ENCODE data around the gene SERP2. TPM values are rescaled to one million over a fixed set of nuclear protein-coding genes. Genes with fewer than 3 reads are reported as not detected.

SERP2 gene
- total RNA-seq, 1 donor from 2014 or later = 1.8 TPM

- no peak overlapping the region for H3K4me3 Mint-ChIP-seq (ENCODE audit: unreplicated experiment)
- no peaks in the 10 kb centered on the region for H3K36me3 Mint-ChIP-seq (ENCODE audit: low read depth, unreplicated experiment)
- no peak for DNase-seq (ENCODE audit: low spot score)
- H3K4me1 Mint-ChIP-seq (ENCODE audit: unreplicated experiment) = peaks cover 27% of the 10 kb centered on the region
- no peaks in the 10 kb centered on the region for H3K9me3 Mint-ChIP-seq (ENCODE audit: unreplicated experiment)
- TF ChIP-seq CTCF (IDR thresholded peaks at IDR 0.05; ENCODE audit: unreplicated experiment) = no peak
- no peaks in the 10 kb centered on the region for H3K27me3 Mint-ChIP-seq (ENCODE audit: unreplicated experiment)
- peak overlapping the region; percentile 57 for H3K27ac Mint-ChIP-seq (ENCODE audit: unreplicated experiment)
Measured at GRCh38 chr13:44364345-44365000, 9.2 kb upstream of the SERP2 start.

- H3K4me3 Mint-ChIP-seq (ENCODE audit: unreplicated experiment) = no peak overlapping the region
- no peaks in the 10 kb centered on the region for H3K36me3 Mint-ChIP-seq (ENCODE audit: low read depth, unreplicated experiment)
- no peaks in the 10 kb centered on the region for H3K9me3 Mint-ChIP-seq (ENCODE audit: unreplicated experiment)
- H3K27ac Mint-ChIP-seq (ENCODE audit: unreplicated experiment) = no peak overlapping the region
- H3K4me1 Mint-ChIP-seq (ENCODE audit: unreplicated experiment) = peaks cover 27% of the 10 kb centered on the region
- no peak for DNase-seq (ENCODE audit: low spot score)
- no peak for TF ChIP-seq CTCF (IDR thresholded peaks at IDR 0.05; ENCODE audit: unreplicated experiment)
- H3K27me3 Mint-ChIP-seq (ENCODE audit: unreplicated experiment) = no peaks in the 10 kb centered on the region
Measured at GRCh38 chr13:44365008-44365407, 8.6 kb upstream of the SERP2 start.

GRCh38 chr13:44365899-44366298, 7.7 kb upstream of the SERP2 start:
- H3K4me3 Mint-ChIP-seq (ENCODE audit: unreplicated experiment) = no peak overlapping the region
- DNase-seq (ENCODE audit: low spot score) = no peak
- H3K27me3 Mint-ChIP-seq (ENCODE audit: unreplicated experiment) = no peaks in the 10 kb centered on the region
- no peak overlapping the region for H3K27ac Mint-ChIP-seq (ENCODE audit: unreplicated experiment)
- H3K4me1 Mint-ChIP-seq (ENCODE audit: unreplicated experiment) = peaks cover 27% of the 10 kb centered on the region
- TF ChIP-seq CTCF (IDR thresholded peaks at IDR 0.05; ENCODE audit: unreplicated experiment) = no peak
- H3K9me3 Mint-ChIP-seq (ENCODE audit: unreplicated experiment) = no peaks in the 10 kb centered on the region
- no peaks in the 10 kb centered on the region for H3K36me3 Mint-ChIP-seq (ENCODE audit: low read depth, unreplicated experiment)

- Mint-ChIP-seq H3K4me3 (ENCODE audit: unreplicated experiment) (no peak overlapping the region), H3K27me3 (ENCODE audit: unreplicated experiment) (peaks cover 11% of the 10 kb centered on the region), H3K9me3 (ENCODE audit: unreplicated experiment) (no peaks in the 10 kb centered on the region), H3K36me3 (ENCODE audit: low read depth, unreplicated experiment) (no peaks in the 10 kb centered on the region), H3K27ac (ENCODE audit: unreplicated experiment) (no peak overlapping the region), H3K4me1 (ENCODE audit: unreplicated experiment) (peaks cover 22% of the 10 kb centered on the region)
- DNase-seq (ENCODE audit: low spot score) = no peak
- no peak for TF ChIP-seq CTCF (IDR thresholded peaks at IDR 0.05; ENCODE audit: unreplicated experiment)
Measured at GRCh38 chr13:44368062-44368591, 5.5 kb upstream of the SERP2 start.

- H3K27me3 Mint-ChIP-seq (ENCODE audit: unreplicated experiment) = peaks cover 11% of the 10 kb centered on the region
- no peak for DNase-seq (ENCODE audit: low spot score)
- no peaks in the 10 kb centered on the region for H3K9me3 Mint-ChIP-seq (ENCODE audit: unreplicated experiment)
- H3K4me1 Mint-ChIP-seq (ENCODE audit: unreplicated experiment) = peaks cover 20% of the 10 kb centered on the region
- no peak overlapping the region for H3K4me3 Mint-ChIP-seq (ENCODE audit: unreplicated experiment)
- H3K27ac Mint-ChIP-seq (ENCODE audit: unreplicated experiment) = no peak overlapping the region
- H3K36me3 Mint-ChIP-seq (ENCODE audit: low read depth, unreplicated experiment) = no peaks in the 10 kb centered on the region
- TF ChIP-seq CTCF (IDR thresholded peaks at IDR 0.05; ENCODE audit: unreplicated experiment) = no peak
Measured at GRCh38 chr13:44368599-44369368, 4.8 kb upstream of the SERP2 start.

Measured in endothelial cell (in vitro differentiated cells).